T-helper 22 cell (primary cell): ENCODE results near the gene N4BP2L2.

Experiments used
- DNase-seq: peaks from one replicate; pipeline ENCODE4 v3.0.0-alpha.2; 2020; ENCODE audit warnings: low read depth

Gene N4BP2L2

GRCh38 chr13:32426191-32426989 is 112.2 kb downstream of the N4BP2L2 start:
- no peak for DNase-seq

- DNase-seq, result no peak
These were observed 113.4 kb downstream of the N4BP2L2 start for GRCh38 chr13:32425158-32425557.

DNA sequence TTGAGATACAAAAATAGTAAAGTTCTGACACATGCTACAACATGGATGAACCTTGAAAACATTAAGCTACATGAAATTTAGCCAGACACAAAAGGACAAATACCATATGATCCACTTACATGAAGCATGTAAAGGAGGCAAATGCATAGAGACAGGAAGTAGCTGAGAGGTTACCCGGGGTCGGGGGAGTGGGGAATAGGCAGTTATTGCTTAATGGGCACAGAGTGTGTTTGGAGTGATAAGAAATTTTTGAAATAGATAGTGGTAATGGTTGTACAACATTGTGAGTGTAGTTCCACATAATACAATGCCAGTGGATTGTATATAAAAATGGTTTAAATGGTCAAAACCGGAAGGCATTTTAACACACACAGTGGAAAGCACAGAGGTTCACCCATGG is 115.0 kb downstream of the N4BP2L2 start:
- no peak for DNase-seq

DNA sequence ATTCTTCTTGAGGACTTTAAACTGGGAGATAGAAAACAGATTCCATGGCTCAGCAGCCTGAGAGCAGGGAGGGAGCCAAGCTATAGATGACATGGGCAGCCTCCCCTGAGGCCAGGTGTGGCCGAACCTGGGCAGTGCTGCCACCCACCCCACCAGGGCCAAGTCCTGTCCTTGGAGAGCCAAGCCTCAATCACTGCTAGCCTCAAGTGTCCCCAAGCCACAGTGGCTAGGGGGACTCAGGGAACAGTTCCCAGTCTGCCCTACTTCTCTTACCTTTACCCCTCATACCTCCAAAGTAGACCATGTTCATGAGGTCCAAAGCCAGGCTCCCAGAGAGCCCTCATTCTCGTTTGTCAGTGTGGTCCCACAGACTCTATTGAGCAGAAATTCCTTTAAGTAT is 118.7 kb downstream of the N4BP2L2 start:
- no peak for DNase-seq

- DNase-seq, result no peak
These were observed 120.6 kb downstream of the N4BP2L2 start for GRCh38 chr13:32417995-32418394.

DNA sequence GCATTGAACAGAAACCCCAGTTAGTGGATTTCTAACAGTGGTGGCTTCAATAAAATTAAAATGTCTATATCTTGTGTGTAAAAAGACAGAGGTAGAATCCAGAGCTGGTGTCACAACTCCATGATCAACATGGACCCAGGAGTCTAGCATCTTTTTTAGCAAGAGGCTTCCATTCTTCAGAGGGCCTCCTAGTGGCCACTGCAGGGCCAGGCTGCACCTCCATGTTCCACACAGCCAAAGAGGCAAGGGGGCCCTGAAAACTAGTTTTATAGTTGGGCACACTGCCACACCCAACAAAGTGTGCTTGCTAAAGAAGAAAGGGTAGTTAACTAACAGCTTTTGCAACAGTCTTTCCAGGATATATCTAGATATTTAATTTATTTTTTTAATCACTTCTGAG is 123.6 kb downstream of the N4BP2L2 start:
- DNase-seq, result no peak

- no peak for DNase-seq
These were observed 124.0 kb downstream of the N4BP2L2 start for GRCh38 chr13:32414580-32414979.

DNA sequence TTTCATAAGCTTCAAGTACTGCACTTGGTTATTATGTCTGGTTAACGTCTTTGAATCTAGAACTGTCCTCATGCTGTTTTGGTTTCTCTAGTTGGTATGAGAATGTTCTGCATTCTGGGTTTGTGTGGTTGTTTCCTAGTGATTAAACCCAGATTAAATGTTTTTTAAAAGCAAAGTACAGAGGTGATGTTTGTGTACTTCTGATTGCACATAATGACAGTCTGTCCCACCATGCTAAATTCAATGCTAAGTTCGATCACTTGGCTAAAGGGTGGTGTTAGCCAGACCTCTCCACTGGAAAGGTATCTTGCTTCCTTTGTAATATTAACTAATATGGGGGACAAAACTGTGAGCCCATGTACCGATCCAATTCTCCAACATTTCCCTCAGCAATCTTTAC is 125.3 kb downstream of the N4BP2L2 start:
- DNase-seq, result no peak

- no peak for DNase-seq
These were observed 128.8 kb downstream of the N4BP2L2 start for GRCh38 chr13:32409561-32410421.

- DNase-seq, result no peak
These were observed 129.6 kb downstream of the N4BP2L2 start for GRCh38 chr13:32409001-32409313.

- DNase-seq, result no peak
These were observed 130.1 kb downstream of the N4BP2L2 start for GRCh38 chr13:32408296-32409000.

- no peak for DNase-seq
These were observed 130.7 kb downstream of the N4BP2L2 start for GRCh38 chr13:32407854-32408253.

DNA sequence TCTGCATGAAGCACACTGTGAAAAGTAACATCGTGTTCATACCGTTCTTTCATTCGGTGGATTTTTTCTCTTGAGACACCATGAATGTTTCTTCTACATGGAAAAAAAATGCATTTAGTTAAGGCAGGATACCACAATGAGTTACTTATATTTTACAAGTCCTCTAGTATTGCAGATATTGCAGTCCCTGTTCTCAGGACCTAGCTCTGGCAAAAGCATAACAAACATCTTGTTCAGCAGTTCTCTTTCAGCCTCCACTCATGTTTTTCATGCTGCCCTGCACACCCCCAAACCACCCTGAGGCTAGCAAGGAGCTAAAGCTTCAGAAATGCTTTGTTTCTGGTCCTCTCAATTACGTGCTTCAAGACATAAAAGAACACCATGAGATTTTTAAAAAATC is 135.5 kb downstream of the N4BP2L2 start:
- DNase-seq, result no peak

- no peak for DNase-seq
These were observed 147.4 kb downstream of the N4BP2L2 start for GRCh38 chr13:32391101-32391619.

- no peak for DNase-seq
These were observed 148.1 kb downstream of the N4BP2L2 start for GRCh38 chr13:32390484-32390883.

GRCh38 chr13:32390048-32390447 is 148.5 kb downstream of the N4BP2L2 start:
- no peak for DNase-seq

- DNase-seq, result no peak
These were observed 153.2 kb downstream of the N4BP2L2 start for GRCh38 chr13:32385410-32385809.

DNA sequence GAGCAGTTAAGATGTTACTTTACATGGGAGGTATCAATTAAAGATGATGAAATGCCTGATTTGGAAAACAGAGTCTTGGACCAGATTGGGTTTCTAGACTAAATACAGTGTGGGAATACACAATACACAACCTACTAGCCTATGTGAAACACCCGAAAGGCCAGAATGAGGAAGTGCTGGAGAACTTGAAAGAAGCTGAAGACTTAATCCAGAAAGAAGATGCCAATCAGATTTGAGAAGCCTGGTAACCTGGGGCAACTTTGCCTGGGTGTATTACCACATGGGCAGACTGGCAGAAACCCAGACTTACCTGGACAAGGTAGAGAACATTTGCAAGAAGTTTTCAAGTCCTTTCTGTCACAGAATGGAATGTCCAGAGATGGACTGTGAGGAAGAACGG is 153.9 kb downstream of the N4BP2L2 start:
- no peak for DNase-seq

GRCh38 chr13:32383836-32384618 is 154.6 kb downstream of the N4BP2L2 start:
- no peak for DNase-seq
